Activated CD8-positive, alpha-beta memory T cell treated with anti-CD3 and anti-CD28 coated beads, Interleukin-2, amount 50 U/mL, for 4 hours (primary cell): ENCODE results near the gene PP2D1.
"Not testable (repeated sequence)": the region's sequence is repeated elsewhere in the genome, so short reads cannot be mapped to it uniquely, and the experiment has no call there.

Experiments
- DNase-seq: peaks from one replicate; pipeline ENCODE4 v3.0.0-alpha.2; 2020

The PP2D1 gene

DNA sequence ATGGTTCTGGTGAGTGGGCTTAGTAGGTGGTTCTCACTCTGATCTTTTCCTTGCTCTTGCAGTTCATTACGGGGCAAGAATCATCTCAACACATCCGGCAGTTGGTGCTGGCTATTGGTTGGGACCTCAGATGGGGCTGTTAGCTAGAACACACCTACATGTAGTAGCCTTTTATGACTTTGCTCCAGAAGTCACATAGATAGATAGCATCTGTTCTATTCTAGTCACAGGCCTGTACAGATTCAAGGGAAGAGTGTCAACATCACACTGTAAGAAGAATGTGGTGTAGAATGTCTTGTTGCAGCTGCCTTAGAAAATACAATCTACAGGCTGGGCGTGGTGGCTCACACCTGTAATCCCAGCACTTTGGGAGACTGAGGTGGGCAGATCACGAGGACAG lies 50.1 kb downstream of the PP2D1 start:
- DNase-seq: no peak

DNA sequence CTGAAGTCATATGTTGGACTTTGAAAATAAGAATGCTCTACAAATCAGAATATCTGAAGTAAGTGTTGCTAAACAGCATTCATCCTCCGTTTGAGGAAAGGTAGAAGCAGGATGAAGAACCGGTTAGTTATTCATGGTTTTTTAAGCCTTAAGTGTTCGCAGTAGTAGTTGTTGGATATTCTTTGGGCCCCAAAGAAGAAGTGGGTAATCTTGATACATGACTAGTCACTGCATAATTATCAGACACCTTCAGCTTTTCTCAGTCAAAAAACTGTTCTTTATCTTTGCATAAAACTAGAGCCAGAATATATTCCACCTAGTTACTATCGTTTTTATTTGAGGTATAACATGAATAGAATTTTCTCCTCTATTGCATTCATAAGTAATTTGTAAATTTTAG lies 51.4 kb downstream of the PP2D1 start:
- DNase-seq: no peak

DNA sequence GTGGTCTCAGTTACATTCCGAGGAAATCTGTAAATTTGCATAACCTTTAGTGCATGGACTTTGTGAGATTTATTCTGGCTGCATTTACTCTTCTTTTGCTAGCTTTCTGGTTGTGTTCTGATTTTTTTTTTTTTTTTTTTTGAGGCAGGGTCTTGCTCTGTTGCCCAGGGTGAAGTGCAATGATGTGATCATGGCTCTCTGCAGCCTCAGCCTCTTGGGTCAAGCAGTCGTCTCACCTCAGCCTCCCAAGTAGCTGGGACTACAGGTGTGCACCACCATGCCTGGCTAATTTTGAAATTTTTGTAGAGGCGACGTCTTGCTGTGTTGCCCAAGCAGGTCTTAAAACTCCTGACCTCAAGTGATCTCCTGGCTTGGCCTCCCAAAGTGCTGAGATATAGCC lies 52.6 kb downstream of the PP2D1 start:
- no peak for DNase-seq

DNA sequence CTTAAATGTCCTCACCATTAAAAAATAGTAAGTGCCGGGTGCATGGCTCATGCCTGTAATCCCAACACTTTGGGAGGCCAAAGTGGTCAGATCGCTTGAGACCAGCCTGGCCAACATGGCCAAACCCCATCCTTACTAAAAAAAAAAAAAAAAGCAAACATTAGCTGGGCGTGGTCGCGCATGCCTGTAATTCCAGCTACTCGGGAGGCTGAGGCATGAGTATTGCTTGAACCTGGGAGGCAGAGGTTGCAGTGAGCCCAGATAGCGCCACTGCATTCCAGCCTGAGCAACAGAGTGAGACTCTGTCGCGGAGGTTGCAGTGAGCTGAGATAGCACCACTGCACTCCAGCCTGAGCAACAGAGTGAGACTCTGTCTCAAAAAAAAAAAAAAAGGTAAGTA lies 54.7 kb downstream of the PP2D1 start:
- not testable (repeated sequence) for DNase-seq

DNA sequence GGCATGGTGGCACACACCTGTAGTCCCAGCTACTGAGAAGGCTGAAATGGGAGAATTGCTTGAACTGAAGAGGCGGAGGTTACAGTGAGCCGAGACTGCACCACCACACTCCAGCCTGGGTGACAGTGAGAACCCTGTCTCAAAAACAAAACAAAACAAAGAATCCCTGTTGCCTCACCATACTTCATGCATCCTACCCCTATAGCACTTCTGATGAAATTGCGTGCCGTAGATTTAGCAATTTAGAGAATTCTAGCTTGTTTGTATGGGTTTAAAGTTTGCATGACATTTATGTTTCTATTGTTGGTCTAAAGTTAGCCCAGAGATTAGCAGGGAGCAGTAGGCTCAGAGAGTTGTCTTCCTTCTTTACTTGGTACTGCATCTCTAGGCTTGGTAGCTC lies 57.4 kb downstream of the PP2D1 start:
- no peak for DNase-seq

DNA sequence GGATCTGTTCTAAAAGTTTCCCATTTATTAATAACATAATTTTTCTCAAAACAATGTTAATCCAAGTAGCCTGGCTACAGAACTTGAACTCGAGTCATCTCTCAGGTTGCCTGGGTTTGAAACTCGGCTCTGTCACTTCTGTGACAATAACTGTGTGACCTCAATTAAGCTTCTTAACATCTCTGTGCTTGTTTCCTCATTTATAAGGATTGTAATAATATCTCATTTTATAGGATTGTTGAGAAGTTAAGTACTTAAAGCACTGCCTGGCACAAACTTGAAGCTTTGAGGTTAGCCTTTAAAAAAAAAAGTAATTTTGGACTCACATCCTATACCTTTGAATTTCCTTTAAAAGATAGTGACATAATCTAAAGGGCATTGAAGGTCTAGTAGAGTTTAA lies 61.7 kb downstream of the PP2D1 start:
- no peak for DNase-seq

DNA sequence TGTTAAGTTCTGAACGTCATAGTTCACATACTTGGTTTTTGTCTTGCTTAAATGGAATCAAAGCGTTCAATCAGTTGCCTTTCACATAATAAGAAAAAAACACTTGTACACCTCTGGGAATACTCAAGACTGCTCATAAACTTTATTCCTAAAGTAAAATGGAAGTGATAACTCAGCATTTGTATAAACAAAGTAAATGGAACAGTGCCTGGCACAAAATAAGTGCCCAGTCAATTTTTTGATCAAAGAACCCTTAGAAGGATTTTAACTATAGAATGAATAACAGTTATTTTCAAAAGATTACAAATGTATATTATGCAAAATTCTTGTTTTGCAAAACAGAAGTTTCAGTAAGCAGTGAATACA lies 63.9 kb downstream of the PP2D1 start:
- DNase-seq: no peak

DNA sequence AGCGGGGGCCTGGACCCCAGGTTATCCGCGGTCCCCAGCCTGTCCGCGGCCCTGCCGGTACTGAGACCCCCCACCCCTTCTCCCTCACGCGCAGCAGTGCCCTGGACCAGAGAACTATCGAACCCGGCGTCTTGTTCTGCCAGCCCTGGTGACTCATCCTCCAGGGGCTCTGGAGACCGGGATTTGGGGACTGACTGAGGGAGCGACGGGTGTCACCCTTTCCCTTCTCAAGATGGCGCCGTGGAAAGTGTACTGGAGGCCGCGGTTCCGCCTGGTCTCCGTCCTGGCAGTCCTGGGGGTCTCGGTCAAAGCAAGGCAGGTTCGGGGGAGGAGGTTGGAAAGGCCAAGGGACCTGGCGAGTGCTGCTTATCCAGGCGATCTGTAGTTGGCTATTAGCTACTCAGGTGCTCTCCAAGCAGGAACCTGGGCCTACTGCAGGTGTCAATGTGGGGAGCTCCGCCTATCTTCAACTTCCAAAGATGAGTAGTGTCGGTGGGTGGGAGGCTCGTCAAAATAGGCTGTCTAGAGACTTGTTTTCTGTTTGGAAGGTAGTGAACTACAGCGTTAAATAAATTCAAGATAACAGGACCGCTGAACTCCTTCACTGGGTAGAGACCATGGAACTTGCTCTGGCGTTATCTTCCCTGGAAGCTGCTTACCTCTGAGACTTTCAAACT lies 64.4 kb downstream of the PP2D1 start:
- peak; percentile 45 for DNase-seq

DNA sequence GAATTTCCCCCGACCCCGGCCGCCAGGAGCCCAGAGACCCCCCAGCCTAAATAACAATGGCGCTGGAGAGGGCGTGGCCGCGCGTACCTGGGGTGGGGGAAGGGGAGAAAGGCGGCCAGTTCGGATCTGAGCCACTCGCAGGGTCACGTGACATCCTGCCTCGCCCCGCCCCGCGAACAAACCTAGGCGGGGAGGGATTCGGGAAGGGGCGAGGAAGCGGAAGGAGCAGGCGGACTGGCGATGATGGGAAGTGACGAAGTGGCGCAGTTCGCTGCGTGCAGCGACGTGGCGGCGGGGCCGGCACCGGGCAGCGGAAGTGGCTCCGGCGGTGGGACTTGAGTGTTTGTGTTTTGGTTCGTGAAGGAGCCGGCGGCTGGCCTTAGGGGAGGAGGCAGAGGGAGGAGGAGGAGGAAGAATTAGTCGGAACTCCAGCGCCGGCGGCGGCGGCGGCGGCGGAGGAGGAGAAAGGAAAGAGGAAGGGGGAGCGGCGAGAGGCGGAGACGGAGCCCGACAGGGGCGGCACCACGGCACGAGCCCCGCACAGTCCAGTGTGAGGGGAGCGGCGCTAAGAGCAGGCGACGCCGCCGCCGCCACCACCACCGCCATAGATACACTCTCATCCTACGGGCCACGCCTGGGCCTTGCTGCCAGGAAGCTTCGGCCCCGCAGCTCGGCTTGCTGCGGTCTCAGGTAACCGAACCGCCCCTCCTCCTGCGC lies 65.1 kb downstream of the PP2D1 start, which contains the start of gene RAB5A:
TSS of gene RAB5A (plus strand) at position 266 of the 717 bp plus-strand sequence. CDS start 3,802 bp downstream, outside the sequence.
- DNase-seq: peak; percentile 96

DNA sequence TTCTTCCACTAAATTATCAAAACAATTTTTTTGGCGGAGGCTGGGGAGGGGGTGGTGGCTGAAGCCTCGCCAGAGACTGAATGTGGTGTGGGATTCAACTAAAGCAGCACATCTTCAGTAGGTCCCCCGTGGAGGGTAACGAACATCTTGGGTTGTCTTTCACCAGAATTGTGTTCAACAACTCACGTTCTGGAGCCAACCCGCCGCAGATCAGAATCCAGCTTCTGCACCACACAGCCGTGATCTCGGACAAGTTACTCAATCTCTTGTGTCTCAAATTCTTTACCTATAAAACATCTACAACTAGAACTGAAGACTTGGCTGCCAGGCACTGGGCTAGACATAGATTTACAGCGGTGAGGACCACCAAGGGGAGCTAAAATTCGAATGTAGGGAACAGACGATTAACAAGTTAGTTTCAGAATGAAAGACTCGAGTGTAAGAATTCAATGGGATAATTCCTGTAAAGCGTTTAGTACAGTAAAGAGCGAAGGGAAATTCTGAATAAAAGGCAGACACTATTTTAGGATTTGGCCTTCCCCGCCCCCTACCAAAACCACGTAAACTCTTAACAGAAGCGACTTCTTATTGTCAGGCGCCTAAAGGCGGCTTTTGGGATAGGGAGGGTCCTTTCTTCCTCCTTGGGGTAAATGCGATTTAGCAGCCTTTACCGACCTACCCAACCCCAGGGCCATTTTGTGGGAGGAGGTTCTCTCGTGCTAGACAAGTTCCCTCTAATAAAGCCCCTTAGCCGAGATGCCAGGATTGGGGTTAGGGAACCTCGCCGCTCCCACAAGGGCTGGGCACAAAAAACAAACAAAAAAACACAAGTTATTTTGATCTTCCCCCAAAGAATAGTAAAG lies 65.9 kb downstream of the PP2D1 start:
- DNase-seq: no peak

DNA sequence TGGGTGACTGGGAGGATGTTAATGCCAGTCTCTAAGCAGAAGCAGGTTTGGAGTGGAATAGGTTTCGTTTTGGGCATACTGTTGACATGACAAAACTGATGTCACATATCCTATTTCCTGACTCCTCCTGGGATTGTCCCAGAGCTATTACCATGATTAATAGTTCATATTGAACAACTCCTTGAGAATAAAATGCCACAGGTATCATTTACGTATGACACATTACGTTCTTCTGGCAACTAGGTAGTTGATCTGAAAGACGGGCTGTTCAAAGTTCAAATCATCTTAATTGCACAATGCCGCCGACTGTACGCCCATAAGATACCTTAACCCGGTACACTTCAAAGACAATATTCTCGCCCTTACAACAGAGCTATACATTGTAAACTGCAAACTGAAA lies 66.5 kb downstream of the PP2D1 start:
- no peak for DNase-seq

DNA sequence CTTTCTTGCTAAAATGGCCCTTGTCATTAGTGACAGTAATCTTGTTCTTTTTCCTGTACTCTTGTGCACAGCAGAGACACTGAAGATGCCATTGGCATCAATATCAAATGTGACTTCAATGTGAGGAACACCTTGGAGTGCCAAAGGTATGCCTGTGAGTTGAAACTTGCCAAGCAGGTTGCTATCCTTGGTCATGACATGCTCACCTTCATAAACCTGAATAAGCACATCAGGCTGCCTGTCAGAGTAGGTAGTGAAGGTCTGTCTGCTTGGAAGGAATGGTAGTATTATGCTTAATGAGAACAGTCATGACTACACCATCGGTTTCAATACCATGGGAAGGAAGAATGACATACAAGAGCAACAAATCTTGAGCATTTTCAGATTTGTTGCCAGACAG lies 71.4 kb downstream of the PP2D1 start:
- DNase-seq: no peak

DNA sequence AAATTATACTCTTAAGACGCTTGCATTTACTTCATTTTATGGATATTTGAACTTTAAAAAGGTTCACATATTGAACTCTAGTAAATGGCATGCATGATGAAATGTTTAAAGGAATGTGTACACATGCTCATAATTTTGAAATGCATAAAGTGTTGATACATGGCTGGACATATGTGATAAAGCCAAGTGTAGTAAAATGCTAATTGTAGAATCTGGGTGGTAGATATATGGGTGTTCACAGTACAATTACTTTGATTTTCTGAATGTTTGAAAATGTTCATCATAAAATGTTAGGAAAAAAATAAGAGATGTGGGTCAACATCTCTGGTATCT lies 73.8 kb downstream of the PP2D1 start:
- DNase-seq: no peak

DNA sequence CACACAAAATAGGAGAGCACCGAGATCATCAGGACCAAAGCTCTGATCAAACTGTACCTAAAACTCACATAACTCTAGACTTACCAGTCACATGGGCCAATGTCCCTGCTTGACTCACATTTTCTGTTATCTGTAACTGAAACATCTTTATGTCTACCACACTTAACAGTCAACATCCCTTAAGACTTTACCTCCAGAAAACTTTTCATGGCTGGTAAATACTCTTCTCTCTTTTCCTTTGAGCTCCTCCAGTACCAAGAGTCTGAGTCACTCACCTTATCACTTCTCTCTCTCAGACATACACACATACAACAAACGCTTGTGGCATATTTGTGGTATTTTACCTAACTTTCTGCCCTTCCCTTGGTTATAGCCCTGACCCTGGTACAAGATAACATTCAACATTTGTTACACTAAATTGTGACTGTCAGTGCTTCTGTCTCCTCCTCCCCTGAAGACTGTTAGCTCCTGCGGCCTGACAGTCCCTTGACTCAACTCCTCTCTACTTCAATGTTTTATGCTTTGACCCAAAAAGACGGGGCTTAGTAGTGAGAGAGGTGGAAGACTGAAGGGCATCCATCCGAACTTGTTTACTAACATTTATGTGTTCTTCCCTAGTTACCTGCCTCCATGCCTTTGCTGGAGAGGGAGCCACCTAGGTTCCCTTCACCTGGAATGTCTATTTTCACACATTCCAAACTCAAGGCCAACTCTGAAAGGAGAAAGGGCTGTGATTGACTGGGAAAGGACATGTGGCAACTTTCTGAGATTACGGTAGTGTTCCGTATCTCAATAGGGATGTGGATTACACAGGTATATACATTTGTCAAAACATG lies 74.4 kb downstream of the PP2D1 start:
- DNase-seq: no peak
